GM18511 (cell line): ENCODE results near the gene CXCL10.
"Not testable (repeated sequence)": the region's sequence is repeated elsewhere in the genome, so short reads cannot be mapped to it uniquely, and the experiment has no call there.

Source experiments
- ATAC-seq: cut with Tn5 transposase; IDR thresholded peaks from one replicate; pipeline ENCODE4 v1.9.1; 2021; ENCODE audit warnings: mild to moderate bottlenecking, moderate library complexity; ENCODE audit not compliant: unreplicated experiment

Gene CXCL10

GRCh38 chr4:76029300-76029699, 6.0 kb upstream of the CXCL10 start:
- ATAC-seq, result no peak

- no peak for ATAC-seq
These were observed 5.1 kb upstream of the CXCL10 start for GRCh38 chr4:76028350-76028765.

GRCh38 chr4:76024065-76024464, 768 bp upstream of the CXCL10 start:
- no peak for ATAC-seq

GRCh38 chr4:76022677-76023076, 620 bp downstream of the CXCL10 start:
- no peak for ATAC-seq

- ATAC-seq, result no peak
These were observed 1.3 kb downstream of the CXCL10 start for GRCh38 chr4:76022031-76022430.

GRCh38 chr4:76017056-76017686, 6.1 kb downstream of the CXCL10 start:
- ATAC-seq, result no peak

- peak; percentile 60 for ATAC-seq
These were observed 6.9 kb downstream of the CXCL10 start for GRCh38 chr4:76016393-76016792.

- no peak for ATAC-seq
These were observed 9.8 kb downstream of the CXCL10 start for GRCh38 chr4:76013540-76013939.

GRCh38 chr4:76012388-76012801, 10.9 kb downstream of the CXCL10 start:
- peak; percentile 3 for ATAC-seq

GRCh38 chr4:76011700-76012387, 11.5 kb downstream of the CXCL10 start:
- peak; percentile 76 for ATAC-seq

GRCh38 chr4:76011018-76011670, 12.2 kb downstream of the CXCL10 start:
- ATAC-seq, result no peak

GRCh38 chr4:76010576-76010975, 12.7 kb downstream of the CXCL10 start:
- ATAC-seq, result no peak

- no peak for ATAC-seq
These were observed 14.0 kb downstream of the CXCL10 start for GRCh38 chr4:76009311-76009710.

- ATAC-seq, result no peak
These were observed 16.0 kb downstream of the CXCL10 start, which contains the start of gene CXCL9 for GRCh38 chr4:76007089-76007862. Gene CXCL9, minus strand, starts transcription at chr4:76007509. Its CDS starts 60 bp downstream, at chr4:76007449.

GRCh38 chr4:76003620-76004019, 19.7 kb downstream of the CXCL10 start:
- no peak for ATAC-seq

GRCh38 chr4:76003035-76003434, 20.3 kb downstream of the CXCL10 start:
- ATAC-seq, result no peak

GRCh38 chr4:76002176-76002575, 21.1 kb downstream of the CXCL10 start:
- no peak for ATAC-seq

- no peak for ATAC-seq
These were observed 21.6 kb downstream of the CXCL10 start for GRCh38 chr4:76001700-76002099.

- no peak for ATAC-seq
These were observed 23.0 kb downstream of the CXCL10 start for GRCh38 chr4:76000279-76000678.

GRCh38 chr4:75998525-75999147, 24.7 kb downstream of the CXCL10 start:
- ATAC-seq, result not testable (repeated sequence)

- ATAC-seq, result no peak
These were observed 25.4 kb downstream of the CXCL10 start for GRCh38 chr4:75997946-75998345.
